ENCODE results near the gene LMO1.

GRCh38 chr11:8258784-8259183, 4.9 kb downstream of the LMO1 start:
- TF ChIP-seq ZFP3 (CRISPR knock-in tag; IDR thresholded peaks at IDR 0.05) (no peak), SNAI2 (CRISPR knock-in tag; IDR thresholded peaks at IDR 0.05) (no peak), TOX (CRISPR knock-in tag; IDR thresholded peaks at IDR 0.05; ENCODE audit: borderline replicate concordance) (no peak), BACH2 (CRISPR knock-in tag; IDR thresholded peaks at IDR 0.05; ENCODE audit: borderline replicate concordance) (no peak), ZNF8 (CRISPR knock-in tag; IDR thresholded peaks at IDR 0.05) (no peak), ZNF70 (CRISPR knock-in tag; IDR thresholded peaks at IDR 0.05) (no peak), ZFP30 (CRISPR knock-in tag; IDR thresholded peaks at IDR 0.05) (no peak), ARNTL (CRISPR knock-in tag; IDR thresholded peaks at IDR 0.05; ENCODE audit: borderline replicate concordance, low read depth) (no peak), RARB (CRISPR knock-in tag; IDR thresholded peaks at IDR 0.05) (no peak), ISL1 (CRISPR knock-in tag; IDR thresholded peaks at IDR 0.05) (peak; percentile 41), ZC3H10 (CRISPR knock-in tag; IDR thresholded peaks at IDR 0.05) (no peak), CSRNP3 (CRISPR knock-in tag; IDR thresholded peaks at IDR 0.05) (no peak)
- TF ChIP-seq, protein P1, sequence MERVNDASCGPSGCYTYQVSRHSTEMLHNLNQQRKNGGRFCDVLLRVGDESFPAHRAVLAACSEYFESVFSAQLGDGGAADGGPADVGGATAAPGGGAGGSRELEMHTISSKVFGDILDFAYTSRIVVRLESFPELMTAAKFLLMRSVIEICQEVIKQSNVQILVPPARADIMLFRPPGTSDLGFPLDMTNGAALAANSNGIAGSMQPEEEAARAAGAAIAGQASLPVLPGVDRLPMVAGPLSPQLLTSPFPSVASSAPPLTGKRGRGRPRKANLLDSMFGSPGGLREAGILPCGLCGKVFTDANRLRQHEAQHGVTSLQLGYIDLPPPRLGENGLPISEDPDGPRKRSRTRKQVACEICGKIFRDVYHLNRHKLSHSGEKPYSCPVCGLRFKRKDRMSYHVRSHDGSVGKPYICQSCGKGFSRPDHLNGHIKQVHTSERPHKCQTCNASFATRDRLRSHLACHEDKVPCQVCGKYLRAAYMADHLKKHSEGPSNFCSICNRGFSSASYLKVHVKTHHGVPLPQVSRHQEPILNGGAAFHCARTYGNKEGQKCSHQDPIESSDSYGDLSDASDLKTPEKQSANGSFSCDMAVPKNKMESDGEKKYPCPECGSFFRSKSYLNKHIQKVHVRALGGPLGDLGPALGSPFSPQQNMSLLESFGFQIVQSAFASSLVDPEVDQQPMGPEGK (CRISPR knock-in tag; IDR thresholded peaks at IDR 0.05; ENCODE audit: borderline replicate concordance): no peak

Data from SK-N-SH treated with all-trans-retinoic acid at 6 μM for 48 hours (cell line).